ENCODE results near the gene ACAN. TPM values are rescaled to one million over a fixed set of nuclear protein-coding genes. Genes with fewer than 3 reads are reported as not detected.

ACAN gene
- polyA plus RNA-seq, 1 of the 3 experiments (the other 2 are of a cell fraction): not detected

GRCh38 chr15:88799341-88799740 is 3.9 kb upstream of the ACAN start:
- DNase-seq: no peak
- Histone ChIP-seq H3K27ac (ENCODE audit: low read depth in 2 of 2, low read length in 1 of 2) (no peak overlapping the region), H3K79me2 (ENCODE audit: insufficient read depth) (no peaks in the 10 kb centered on the region), H3K9ac (no peak overlapping the region), H3K4me1 (ENCODE audit: control insufficient read depth in 1 of 2, insufficient read depth in 2 of 2, low read depth in 1 of 2, low read length in 1 of 2) (no peaks in the 10 kb centered on the region; a peak in 1 of 4 replicates), H3K9me3 (no peaks in the 10 kb centered on the region), H3K4me3 (ENCODE audit: low read depth in 2 of 2, low read length in 1 of 2) (no peak overlapping the region), H3K27me3 (ENCODE audit: insufficient read depth) (peaks cover 25% of the 10 kb centered on the region), H3F3A (replicated peaks; ENCODE audit: insufficient read depth) (peaks cover 5% of the 10 kb centered on the region), H3K9me2 (no peaks in the 10 kb centered on the region), H3K36me3 (replicated peaks in 1 of 2; ENCODE audit: control insufficient read depth in 1 of 2, insufficient read depth in 2 of 2, low read length in 1 of 2) (no peaks in the 10 kb centered on the region), H3K4me2 (no peak overlapping the region), H2AFZ (ENCODE audit: low read depth) (no peak overlapping the region), H4K20me1 (ENCODE audit: insufficient read depth) (no peaks in the 10 kb centered on the region)
- TF ChIP-seq NRF1 (IDR thresholded peaks at IDR 0.05; ENCODE audit: low read depth, low read length): no peak
- TF ChIP-seq USF1 (IDR thresholded peaks at IDR 0.05; ENCODE audit: borderline replicate concordance, low read depth): no peak
- no peak for TF ChIP-seq CTCF (IDR thresholded peaks at IDR 0.05)
- no peak for TF ChIP-seq RCOR1 (IDR thresholded peaks at IDR 0.05; ENCODE audit: low read length)
- no peak for TF ChIP-seq MXI1 (IDR thresholded peaks at IDR 0.05; ENCODE audit: low read depth, low read length)
- TF ChIP-seq FOXJ3 (CRISPR knock-in tag; IDR thresholded peaks at IDR 0.05): no peak
- TF ChIP-seq MAX (IDR thresholded peaks at IDR 0.05; ENCODE audit: low read depth): no peak
- TF ChIP-seq IRF3 (IDR thresholded peaks at IDR 0.05; ENCODE audit: low read depth, low read length): no peak
- TF ChIP-seq ELF1 (IDR thresholded peaks at IDR 0.05): no peak
- TF ChIP-seq RAD21 (IDR thresholded peaks at IDR 0.05; ENCODE audit: low read length): no peak
- TF ChIP-seq EZH2phosphoT487 (IDR thresholded peaks at IDR 0.05; ENCODE audit: borderline replicate concordance, low read depth): no peak
- no peak for TF ChIP-seq RFX5 (IDR thresholded peaks at IDR 0.05; ENCODE audit: low read length)
- TF ChIP-seq SIN3A (IDR thresholded peaks at IDR 0.05; ENCODE audit: borderline replicate concordance, low read depth, low read length): no peak
- TF ChIP-seq YY1 (IDR thresholded peaks at IDR 0.05; ENCODE audit: low read depth): no peak
- no peak for TF ChIP-seq TCF12 (IDR thresholded peaks at IDR 0.05)
- TF ChIP-seq, protein P1, sequence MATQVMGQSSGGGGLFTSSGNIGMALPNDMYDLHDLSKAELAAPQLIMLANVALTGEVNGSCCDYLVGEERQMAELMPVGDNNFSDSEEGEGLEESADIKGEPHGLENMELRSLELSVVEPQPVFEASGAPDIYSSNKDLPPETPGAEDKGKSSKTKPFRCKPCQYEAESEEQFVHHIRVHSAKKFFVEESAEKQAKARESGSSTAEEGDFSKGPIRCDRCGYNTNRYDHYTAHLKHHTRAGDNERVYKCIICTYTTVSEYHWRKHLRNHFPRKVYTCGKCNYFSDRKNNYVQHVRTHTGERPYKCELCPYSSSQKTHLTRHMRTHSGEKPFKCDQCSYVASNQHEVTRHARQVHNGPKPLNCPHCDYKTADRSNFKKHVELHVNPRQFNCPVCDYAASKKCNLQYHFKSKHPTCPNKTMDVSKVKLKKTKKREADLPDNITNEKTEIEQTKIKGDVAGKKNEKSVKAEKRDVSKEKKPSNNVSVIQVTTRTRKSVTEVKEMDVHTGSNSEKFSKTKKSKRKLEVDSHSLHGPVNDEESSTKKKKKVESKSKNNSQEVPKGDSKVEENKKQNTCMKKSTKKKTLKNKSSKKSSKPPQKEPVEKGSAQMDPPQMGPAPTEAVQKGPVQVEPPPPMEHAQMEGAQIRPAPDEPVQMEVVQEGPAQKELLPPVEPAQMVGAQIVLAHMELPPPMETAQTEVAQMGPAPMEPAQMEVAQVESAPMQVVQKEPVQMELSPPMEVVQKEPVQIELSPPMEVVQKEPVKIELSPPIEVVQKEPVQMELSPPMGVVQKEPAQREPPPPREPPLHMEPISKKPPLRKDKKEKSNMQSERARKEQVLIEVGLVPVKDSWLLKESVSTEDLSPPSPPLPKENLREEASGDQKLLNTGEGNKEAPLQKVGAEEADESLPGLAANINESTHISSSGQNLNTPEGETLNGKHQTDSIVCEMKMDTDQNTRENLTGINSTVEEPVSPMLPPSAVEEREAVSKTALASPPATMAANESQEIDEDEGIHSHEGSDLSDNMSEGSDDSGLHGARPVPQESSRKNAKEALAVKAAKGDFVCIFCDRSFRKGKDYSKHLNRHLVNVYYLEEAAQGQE (IDR thresholded peaks at IDR 0.05; ENCODE audit: low read depth, low read length): no peak
- TF ChIP-seq, protein P2, sequence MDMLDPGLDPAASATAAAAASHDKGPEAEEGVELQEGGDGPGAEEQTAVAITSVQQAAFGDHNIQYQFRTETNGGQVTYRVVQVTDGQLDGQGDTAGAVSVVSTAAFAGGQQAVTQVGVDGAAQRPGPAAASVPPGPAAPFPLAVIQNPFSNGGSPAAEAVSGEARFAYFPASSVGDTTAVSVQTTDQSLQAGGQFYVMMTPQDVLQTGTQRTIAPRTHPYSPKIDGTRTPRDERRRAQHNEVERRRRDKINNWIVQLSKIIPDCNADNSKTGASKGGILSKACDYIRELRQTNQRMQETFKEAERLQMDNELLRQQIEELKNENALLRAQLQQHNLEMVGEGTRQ (IDR thresholded peaks at IDR 0.05; ENCODE audit: borderline replicate concordance, low read depth, low read length): no peak
- ChIA-PET POLR2A (no interaction called here), CTCF (no interaction called here)
- 35% methylated on average over 4 of the region's 4 CpGs for WGBS (ENCODE audit: low lambda C conversion rate)

All from SK-N-SH (cell line).